Thoracic aorta endothelial cell (primary cell): Measurements from ENCODE around the gene CDC42SE2. TPM values are rescaled to one million over a fixed set of nuclear protein-coding genes. Genes with fewer than 3 reads are reported as not detected.

Experiments used
- small RNA-seq: library from RNA; depleted of rRNA; stranded (forward); fragments of <200 nt; gene quantifications from one replicate; pipeline ENCODE3, GENCODE V24; 2012
- total RNA-seq: library from RNA; depleted of rRNA; stranded (reverse); fragments of >200 nt; gene quantifications from 2 replicates; pipeline ENCODE4 v1.2.3, GENCODE V29; 2012

CDC42SE2 gene, protein sequence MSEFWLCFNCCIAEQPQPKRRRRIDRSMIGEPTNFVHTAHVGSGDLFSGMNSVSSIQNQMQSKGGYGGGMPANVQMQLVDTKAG
- 52.7 and 54.3 TPM in 2 replicates for total RNA-seq

DNA sequence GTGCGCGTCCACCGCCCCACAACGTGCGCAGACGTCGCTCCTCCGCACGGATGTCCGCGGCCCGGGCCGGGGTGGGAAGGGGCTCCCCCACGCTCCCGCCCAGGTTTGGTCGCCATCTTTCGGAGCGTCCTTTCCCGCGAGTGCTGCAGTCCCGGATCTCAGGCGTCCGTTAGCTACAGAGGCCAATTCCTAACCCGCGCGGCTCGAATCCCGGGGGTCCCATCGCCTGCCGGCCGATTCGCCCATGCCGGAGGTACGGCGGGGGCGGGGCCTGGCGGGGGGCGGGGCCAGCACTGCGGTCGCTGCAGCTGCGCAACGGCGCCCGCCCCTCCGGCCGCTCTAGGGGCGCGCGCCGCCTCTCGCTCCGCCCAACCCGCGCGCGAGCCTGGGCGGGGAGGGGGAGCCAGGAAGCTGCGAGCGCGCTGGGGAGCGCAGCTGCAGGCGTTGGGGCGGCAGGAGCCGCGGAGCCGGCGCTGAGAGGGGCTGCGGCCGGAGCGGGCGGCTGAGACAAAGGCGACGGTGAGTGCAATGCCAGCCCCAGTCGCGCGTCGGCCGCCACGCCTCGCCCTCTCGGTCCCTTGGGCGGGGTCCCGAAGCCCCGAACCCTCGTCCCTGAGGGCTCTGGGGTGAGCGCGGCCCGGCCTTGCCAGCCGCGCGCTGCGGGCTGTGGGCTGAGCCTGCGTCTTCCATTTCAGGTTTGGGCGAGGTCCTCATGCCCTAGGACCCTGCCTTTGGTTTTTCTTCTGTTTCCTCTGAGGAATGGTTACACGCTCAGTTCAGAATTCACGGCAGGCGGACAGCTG, at the start of gene CDC42SE2:
Gene CDC42SE2 (plus strand): TSS at position 406 of the 803 bp plus-strand sequence. CDS start 95,441 bp downstream, outside the sequence.

Small RNA genes within 50 kb of the gene (small RNA-seq; reads per million reads assigned to genes)
- not detected for gene AC004777.1
- gene RF02271, result not detected

Other genes starting within 250 kb of the CDC42SE2 start
- gene HINT1, start 98.8 kb upstream of the CDC42SE2 start, total RNA-seq, result 179 and 222 TPM in 2 replicates
- 11.3 and 16.0 TPM in 2 replicates for gene LYRM7, start 93.1 kb upstream of the CDC42SE2 start, total RNA-seq